GM19397 (cell line): ENCODE results near the gene MECR.
A peak's percentile ranks its signal among the peaks of the same experiment; 100 is the strongest.

Source experiments
- ATAC-seq: cut with Tn5 transposase; IDR thresholded peaks from one replicate; pipeline ENCODE4 v1.9.1; 2021; ENCODE audit warnings: mild to moderate bottlenecking, moderate library complexity; ENCODE audit not compliant: unreplicated experiment

Gene MECR

GRCh38 chr1:29208442-29208841, 22.3 kb downstream of the MECR start:
- no peak for ATAC-seq

DNA sequence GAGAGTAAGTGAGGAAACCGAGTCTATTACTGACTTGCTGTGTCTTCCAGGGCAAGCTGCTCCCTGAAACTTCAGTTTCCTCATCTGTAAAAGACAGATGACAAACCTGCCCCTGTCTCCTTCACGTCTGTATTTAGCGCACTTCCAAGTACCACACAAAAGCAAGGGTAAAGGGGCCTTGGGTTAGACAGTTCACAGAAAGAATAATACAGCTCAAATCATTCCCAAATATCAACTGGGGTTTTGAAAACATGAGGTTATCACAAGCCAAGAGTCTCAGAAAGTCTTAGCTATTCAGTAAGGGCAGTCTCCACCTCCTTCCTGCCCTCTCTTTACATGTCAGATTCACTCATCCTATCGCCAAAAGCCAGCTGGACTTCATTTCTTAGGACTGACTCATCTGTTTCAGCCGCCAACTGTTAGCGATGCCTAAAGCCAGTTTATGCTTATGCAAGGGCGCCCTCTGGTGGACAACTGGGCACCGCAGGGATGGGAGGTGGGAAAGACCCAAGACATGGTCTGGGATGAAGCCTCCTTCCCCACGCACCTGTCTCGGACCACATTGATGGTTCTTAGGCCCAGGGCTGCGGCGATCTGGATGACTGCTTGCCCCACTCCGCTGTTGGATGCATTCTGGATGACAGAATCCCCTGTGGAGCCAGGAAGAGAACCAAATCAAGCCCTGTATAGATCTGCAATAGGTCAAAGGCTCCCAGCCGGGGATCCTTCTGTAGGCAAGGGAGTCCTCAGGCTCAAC, 28.0 kb downstream of the MECR start:
- peak; percentile 67 for ATAC-seq

DNA sequence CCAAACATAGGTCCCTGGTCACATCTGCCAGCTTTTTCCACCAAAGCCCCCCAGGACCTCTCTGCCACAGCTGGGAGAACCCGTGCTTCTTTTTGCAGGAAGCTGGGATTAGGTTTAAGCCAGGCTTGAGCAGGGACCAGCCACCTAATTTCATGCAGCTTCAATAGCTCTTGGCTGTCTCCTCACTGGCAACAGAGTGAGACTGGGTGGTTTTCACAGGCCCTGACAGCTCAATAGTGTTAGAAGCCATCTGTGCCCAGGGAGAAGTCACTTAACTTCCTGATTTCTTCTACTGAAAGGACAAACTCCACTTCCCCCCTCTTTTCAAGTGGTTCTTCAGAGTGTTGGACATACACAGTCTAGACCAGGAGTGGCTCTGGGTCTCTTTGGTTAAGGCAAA, 28.7 kb downstream of the MECR start:
- no peak for ATAC-seq

DNA sequence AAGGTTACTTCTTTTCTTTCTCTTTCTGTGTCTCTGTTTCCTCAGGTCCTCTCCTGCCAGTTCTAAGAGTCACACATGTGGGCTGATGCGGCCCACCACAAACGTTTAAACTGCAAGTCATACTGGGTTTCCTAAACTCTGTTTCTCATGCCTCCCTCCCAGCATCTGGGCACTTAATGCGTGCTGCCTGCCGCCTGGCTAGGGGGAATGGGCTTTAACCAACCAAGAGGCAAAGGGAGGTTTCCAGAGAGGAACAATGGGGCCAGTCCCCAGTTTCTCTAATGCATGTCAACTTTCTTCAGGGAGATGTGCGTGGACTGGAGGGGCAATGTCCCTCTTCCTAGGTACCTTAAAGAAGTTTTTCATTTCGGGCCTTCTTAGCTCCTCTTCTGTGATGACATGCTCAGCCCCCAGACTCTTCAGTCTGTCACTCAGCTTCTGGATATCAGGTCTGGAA, 29.1 kb downstream of the MECR start:
- ATAC-seq = no peak

GRCh38 chr1:29200906-29201594, 29.7 kb downstream of the MECR start:
- ATAC-seq = no peak

- no peak for ATAC-seq
These were observed 32.7 kb downstream of the MECR start for GRCh38 chr1:29197993-29198392.

DNA sequence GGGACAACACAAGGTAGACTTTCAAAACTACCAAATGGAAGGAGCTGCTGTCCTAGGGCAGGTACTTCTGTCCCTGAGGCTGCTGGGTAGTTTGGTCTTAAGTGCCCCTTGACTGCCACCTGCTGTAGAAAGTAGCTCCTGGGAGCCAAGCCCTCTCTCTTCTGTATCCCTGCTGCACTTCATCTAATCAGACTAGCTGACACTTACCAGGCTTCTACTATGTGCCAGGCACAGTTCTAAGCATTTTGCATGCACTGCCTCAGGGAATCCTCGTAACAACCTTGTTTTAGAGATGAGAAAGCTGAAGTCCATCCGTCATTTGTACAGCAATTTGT, 33.2 kb downstream of the MECR start:
- no peak for ATAC-seq

GRCh38 chr1:29196863-29197589, 33.7 kb downstream of the MECR start:
- no peak for ATAC-seq

GRCh38 chr1:29195881-29196291, 34.8 kb downstream of the MECR start:
- ATAC-seq = no peak

DNA sequence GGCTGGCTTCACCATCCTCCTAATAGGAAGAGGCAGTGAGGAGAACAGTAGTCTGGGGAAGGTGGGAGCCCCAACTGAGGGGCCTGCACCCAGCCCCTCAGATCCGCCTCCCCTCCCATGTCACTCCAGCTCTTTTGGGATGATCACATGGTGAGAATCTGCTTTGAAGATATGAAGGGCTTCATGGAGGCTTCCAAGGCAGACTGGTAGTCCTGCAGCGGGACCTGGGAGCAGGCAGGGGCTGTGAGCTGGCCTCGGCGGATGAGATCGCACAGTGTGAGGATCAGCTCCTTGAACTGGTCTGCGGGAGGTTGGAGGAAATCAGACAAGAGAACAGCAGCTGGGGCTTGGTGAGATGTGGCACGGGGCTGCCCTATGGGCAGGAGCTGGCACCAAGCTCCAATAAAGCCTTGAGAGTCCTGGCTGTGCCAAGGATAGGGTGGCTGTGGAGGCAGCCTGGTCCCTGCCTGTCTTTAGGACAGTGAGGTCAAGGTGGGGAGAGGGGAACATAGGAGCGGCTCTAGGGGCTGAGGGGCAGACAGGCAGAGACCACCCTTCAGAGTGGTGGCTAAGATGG, 36.8 kb downstream of the MECR start:
- no peak for ATAC-seq

DNA sequence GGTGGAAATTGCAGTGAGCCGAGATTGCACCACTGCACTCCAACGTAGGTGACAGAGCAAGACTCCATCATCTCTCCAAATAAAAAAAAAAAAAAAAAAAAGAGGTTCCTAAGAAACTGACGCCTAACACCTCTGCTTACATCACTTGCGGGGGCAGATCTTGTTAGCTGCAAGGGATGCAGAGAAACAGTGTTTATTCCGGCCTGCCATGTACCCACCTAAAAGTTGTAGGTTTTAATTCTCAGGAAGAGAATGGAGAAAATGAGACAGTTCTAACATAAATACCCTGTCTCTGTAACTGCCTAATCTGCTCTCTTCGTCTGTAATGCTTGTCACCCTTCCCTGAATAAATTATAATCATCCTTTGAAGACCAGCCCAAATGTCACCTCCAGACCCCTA, 40.0 kb downstream of the MECR start:
- no peak for ATAC-seq

DNA sequence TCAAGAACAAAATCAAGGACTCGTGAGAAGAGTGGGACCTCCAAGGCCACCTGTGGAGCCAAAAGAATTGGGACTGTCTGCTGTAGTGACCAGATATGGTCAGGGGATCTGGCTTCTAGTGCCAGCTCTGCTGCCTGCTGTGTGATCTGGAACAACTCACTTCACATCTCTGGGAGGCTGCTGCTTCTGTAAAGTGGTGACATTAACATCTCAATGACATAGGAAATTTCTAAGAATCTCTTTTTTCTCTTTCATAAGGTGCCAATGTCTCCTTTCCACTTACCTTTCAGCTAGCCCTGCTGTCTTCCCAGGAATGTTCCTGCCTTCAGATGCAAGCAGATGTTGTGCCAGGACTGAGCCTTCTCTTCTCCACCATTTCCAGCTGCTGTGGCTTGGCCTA, 44.0 kb downstream of the MECR start:
- ATAC-seq = no peak

- ATAC-seq = no peak
These were observed 44.5 kb downstream of the MECR start for GRCh38 chr1:29186252-29186651.

DNA sequence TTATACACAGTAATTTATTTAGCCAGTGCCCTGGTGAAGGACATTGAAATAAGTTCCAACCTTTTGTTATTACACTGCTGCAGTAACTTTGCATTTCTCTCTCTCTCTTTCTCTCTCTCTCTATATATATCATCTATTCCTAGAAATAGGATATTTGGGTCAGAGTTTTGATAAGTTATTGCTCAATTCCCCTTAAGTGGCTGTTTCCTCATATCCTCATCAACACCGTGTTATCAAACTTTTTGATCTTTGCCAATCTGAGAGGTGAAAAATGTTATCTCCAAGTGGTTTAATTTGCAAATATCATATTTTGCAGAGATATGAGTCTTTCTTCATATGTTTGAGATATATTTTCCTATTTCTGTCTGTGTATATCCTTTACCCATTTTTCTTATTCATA, 47.4 kb downstream of the MECR start:
- ATAC-seq = no peak

- ATAC-seq = peak; percentile 86
These were observed 49.1 kb downstream of the MECR start, which contains the start of gene SRSF4 for GRCh38 chr1:29181413-29182225. TSS of gene SRSF4 (minus strand) at chr1:29181900. CDS start at chr1:29181752, 148 bp downstream.

DNA sequence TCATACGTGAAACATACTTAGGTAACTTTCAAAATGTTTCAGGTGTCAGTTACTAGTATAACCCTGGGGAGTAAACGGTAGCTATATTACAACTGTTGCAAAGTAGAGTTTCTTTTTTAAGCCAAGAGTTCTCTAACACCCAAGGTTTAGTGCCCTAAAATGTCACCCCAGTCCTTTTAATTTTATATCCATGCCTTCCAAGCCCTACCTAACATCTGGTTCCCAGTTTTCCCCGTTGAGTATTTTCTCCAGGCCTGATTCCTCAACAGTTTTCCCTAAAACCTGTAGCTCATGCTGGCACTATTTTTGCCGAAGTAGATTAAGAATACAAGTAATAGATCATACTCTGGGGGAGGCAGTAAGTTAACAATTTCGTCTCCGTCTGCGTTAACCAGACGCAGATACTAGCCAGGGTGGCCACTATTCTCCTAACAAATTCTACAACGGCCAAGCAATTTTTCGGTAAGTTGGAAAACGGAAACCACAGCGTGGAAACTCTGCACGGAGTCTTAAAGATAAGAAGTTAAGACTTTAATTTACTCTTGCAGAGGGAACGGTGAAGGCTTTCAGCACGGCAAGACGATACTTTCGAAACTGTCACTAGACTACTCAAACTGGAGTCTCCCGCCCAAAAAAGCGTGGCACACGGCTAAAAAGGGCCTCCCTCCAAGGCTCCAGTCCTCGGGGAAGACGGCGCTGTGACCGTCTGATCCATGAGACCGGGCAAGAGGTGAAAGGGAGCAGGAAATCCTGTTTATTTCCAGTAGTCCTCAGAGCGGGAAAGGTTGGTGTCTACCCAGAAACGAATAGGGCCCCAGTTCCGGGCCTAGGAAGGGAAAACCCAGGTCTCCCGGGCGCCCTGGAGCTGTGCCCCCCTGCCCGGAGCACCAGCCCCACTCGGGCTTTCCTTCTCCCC, 50.0 kb downstream of the MECR start:
- ATAC-seq = no peak

GRCh38 chr1:29179641-29180184, 51.0 kb downstream of the MECR start:
- no peak for ATAC-seq

GRCh38 chr1:29177022-29177705, 53.6 kb downstream of the MECR start:
- no peak for ATAC-seq

GRCh38 chr1:29176576-29176975, 54.2 kb downstream of the MECR start:
- no peak for ATAC-seq
